Prostate gland (tissue), 2 donors: ENCODE data around the gene RIC8B. TPM values are rescaled to one million over a fixed set of nuclear protein-coding genes. Genes with fewer than 3 reads are reported as not detected.
A peak's percentile ranks its signal among the peaks of the same experiment; 100 is the strongest.

Experiments used
- DNase-seq: peaks from one replicate; pipeline ENCODE4 v3.0.0-alpha.2; 2019; ENCODE audit warnings: low spot score
- H3K27ac ChIP-seq, 2 donors: fragments of 200-600 bp; sonication (generic); 2 replicates each; pipeline ENCODE4 v1.5.1; 2017 to 2019
- H3K27me3 ChIP-seq: fragments of 200-600 bp; sonication (generic); replicated peaks from 2 replicates; pipeline ENCODE4 v1.5.1; 2019; ENCODE audit not compliant: insufficient read depth
- H3K36me3 ChIP-seq, 2 donors: fragments of 200-600 bp; sonication (generic); 1 replicate in 1 of 2; 2 replicates in 1 of 2; pipeline versions ENCODE4 v1.5.1 to v1.8.1; 2017 to 2019
- H3K4me1 ChIP-seq: fragments of 200-600 bp; sonication (generic); replicated peaks from 2 replicates; pipeline ENCODE4 v1.5.1; 2019
- H3K4me3 ChIP-seq, 2 donors: fragments of 200-600 bp; sonication (generic); 2 replicates each; pipeline ENCODE4 v1.5.1; 2017 to 2019
- H3K9me3 ChIP-seq: fragments of 200-600 bp; sonication (generic); 2 replicates; pipeline ENCODE4 v1.5.1; 2017
- POLR2A ChIP-seq: fragments of 450-650 bp; IDR thresholded peaks from one replicate; pipeline ENCODE4 v1.6.1; 2016; ENCODE audit warnings: antibody characterized with exemption, mild to moderate bottlenecking
- POLR2AphosphoS5 ChIP-seq: sonication (generic); formaldehyde crosslinking; IDR thresholded peaks from one replicate; pipeline ENCODE4 v1.6.1; 2017; ENCODE audit warnings: antibody characterized with exemption
- WGBS: methylation state at CpG from one replicate; pipeline ENCODE4 v1.1.5; 2018; 5-methylcytosine and 5-hydroxymethylcytosine counted together
- intact Hi-C: fragments of 100-400 bp; cut with DNase I; formaldehyde crosslinking; loops from one replicate; pipeline ENCODE4 v1.14.2; 2022
- total RNA-seq, 2 donors: library from RNA; depleted of rRNA; stranded (reverse); fragments of >200 nt; gene quantifications; one replicate each; pipeline ENCODE4 v1.1.0, GENCODE V29; 2016
- TF ChIP-seq, protein P1 (sequence below), 4 experiments: fragments of 200-600 bp in 2 of 4; fragments of 450-650 bp in 2 of 4; sonication (generic) in 2 of 4; IDR thresholded peaks; 1 replicate in 3 of 4; 2 replicates in 1 of 4; pipeline ENCODE4 v1.5.1; 2016 to 2019; ENCODE audit warnings: antibody characterized with exemption in 4 of 4, mild to moderate bottlenecking in 2 of 4, moderate library complexity in 2 of 4

Gene RIC8B
- total RNA-seq, 2 donors from 2014 or later = 9.2 to 12.4 TPM

DNA sequence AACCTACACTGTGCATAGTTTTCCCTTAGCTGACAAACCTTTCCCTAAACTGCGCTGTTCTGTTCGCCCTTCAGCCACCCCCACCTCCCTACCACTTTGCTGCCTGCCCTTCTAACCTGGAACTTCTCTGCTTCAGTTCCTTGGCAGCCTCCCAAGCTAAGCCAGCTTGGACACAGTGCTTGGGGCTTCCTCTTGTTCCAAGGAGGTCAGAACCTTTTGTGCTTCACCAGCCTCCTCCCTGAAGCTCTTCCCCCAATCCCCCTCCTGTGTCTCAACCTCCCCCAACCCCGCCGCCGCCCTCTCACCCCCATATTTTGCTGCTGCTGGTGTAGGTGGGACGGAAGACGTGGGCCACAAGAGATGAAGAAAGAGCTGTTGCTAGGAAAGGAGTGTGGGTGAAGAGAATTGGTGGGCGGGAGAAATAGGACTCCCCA is 8.1 kb upstream of the RIC8B start:
- no peak for DNase-seq
- WGBS = 48% methylated on average over 8 of the region's 8 CpGs
- H3K9me3 ChIP-seq = no peaks in the 10 kb centered on the region
- peak overlapping the region in 1 of 2 donors; percentile 24 for H3K27ac ChIP-seq
- no peaks in the 10 kb centered on the region for H3K36me3 ChIP-seq
- no peak overlapping the region for H3K4me3 ChIP-seq
- H3K27me3 ChIP-seq = no peaks in the 10 kb centered on the region
- intact Hi-C loops = no loop called here
- H3K4me1 ChIP-seq = no peaks in the 10 kb centered on the region
- TF ChIP-seq POLR2AphosphoS5 (no peak), POLR2A (no peak)
- TF ChIP-seq, protein P1, sequence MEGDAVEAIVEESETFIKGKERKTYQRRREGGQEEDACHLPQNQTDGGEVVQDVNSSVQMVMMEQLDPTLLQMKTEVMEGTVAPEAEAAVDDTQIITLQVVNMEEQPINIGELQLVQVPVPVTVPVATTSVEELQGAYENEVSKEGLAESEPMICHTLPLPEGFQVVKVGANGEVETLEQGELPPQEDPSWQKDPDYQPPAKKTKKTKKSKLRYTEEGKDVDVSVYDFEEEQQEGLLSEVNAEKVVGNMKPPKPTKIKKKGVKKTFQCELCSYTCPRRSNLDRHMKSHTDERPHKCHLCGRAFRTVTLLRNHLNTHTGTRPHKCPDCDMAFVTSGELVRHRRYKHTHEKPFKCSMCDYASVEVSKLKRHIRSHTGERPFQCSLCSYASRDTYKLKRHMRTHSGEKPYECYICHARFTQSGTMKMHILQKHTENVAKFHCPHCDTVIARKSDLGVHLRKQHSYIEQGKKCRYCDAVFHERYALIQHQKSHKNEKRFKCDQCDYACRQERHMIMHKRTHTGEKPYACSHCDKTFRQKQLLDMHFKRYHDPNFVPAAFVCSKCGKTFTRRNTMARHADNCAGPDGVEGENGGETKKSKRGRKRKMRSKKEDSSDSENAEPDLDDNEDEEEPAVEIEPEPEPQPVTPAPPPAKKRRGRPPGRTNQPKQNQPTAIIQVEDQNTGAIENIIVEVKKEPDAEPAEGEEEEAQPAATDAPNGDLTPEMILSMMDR (IDR thresholded peaks at IDR 0.05) = no peak

DNA sequence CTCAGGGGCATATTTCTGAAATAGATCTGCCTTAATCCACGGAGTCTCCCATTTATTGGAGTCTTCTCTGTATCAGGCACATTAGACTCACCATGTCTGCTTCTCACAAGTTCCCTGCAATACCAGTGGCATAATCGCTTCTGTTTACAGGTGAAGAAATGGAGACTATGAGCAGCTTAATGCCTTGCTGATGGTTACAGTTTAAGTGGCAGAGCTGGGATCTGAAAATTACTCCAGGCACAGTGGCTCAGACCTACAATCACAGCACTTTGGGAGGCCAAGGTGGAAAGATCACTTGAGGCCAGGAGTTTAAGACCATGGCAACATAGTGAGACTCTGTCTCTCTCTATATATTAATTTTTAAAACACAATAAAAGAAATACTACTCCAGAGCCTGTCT is 7.3 kb upstream of the RIC8B start:
- H3K36me3 ChIP-seq = no peaks in the 10 kb centered on the region
- H3K27ac ChIP-seq = no peak overlapping the region
- H3K27me3 ChIP-seq = no peaks in the 10 kb centered on the region
- H3K4me3 ChIP-seq = no peak overlapping the region
- intact Hi-C loops = no loop called here
- no peaks in the 10 kb centered on the region for H3K4me1 ChIP-seq
- no peak for DNase-seq
- H3K9me3 ChIP-seq = no peaks in the 10 kb centered on the region
- TF ChIP-seq POLR2AphosphoS5 (no peak), POLR2A (no peak)
- TF ChIP-seq, protein P1 (IDR thresholded peaks at IDR 0.05) = no peak
- 48% methylated on average over 2 of the region's 2 CpGs for WGBS

DNA sequence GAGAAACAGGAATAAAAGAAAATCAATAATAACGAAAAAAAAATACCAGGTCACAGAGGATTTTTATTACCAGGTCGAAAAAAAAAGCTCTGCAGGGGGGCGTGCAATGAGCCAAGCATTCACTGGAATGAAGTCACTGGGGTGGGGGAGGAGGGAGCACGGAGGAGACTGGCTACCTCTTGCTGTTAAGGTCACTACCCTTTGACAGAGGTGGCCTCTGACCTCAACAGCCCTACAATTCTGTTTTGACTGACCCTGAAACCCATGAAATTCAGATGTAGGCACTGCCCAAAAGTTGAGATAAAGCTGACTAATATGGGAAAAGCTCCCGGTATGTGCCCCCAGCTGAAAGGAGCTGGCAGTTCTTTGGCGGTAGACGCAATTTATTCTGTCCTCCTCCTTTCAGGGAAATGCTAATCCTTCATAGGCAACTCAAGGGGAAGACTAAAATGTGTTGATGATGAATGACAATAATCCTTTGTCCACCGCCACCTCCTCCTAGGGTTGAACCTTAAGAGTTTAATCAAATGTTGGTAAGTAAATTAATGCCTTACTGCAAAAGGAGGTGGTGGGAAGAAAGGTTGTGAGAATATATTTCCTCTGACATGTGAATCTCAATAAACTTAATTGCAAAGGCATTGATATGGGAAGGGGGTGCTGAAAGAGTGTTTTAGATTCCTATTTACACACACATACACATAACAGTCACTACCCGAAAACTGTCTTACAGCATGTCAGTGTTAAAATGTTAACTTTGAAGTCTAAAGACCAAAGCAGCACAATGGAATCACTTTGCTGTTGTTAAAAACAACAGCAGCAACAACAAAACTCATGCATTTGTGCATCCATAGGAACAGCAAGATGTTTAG is 6.3 kb upstream of the RIC8B start:
- no peak for DNase-seq
- Histone ChIP-seq H3K27me3 (no peaks in the 10 kb centered on the region), H3K36me3 (no peaks in the 10 kb centered on the region), H3K4me1 (no peaks in the 10 kb centered on the region), H3K27ac (no peak overlapping the region), H3K4me3 (no peak overlapping the region), H3K9me3 (no peaks in the 10 kb centered on the region)
- TF ChIP-seq POLR2A (no peak), POLR2AphosphoS5 (no peak)
- TF ChIP-seq, protein P1 (IDR thresholded peaks at IDR 0.05) = no peak
- WGBS = 59% methylated on average over 9 of the region's 9 CpGs
- intact Hi-C loops = no loop called here

DNA sequence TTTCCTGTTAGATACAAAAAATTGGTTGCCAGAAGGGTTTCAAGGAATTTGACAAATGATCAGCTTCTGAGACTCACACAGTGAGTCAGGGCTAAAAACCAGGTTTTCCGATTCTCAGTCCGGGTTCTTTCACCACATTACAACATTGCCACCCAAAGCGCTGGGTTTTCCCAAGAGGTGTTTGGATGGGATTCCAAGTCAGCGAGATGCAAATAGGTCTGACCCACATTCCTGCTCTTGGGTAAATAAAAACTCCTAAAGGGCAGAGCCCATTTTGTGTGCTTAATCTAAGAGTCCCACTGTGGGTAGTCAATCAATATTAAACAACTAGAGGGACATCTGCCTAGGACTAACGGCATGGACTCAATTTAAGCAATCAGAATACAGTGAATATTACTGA is 5.4 kb upstream of the RIC8B start:
- intact Hi-C loops = no loop called here
- 44% methylated on average over 5 of the region's 5 CpGs for WGBS

More for the DNA sequence above, 5.4 kb upstream of the RIC8B start:
- Histone ChIP-seq H3K27ac (no peak overlapping the region), H3K4me3 (no peak overlapping the region), H3K27me3 (no peaks in the 10 kb centered on the region), H3K4me1 (peaks cover 2% of the 10 kb centered on the region), H3K36me3 (no peaks in the 10 kb centered on the region), H3K9me3 (no peaks in the 10 kb centered on the region)
- TF ChIP-seq POLR2AphosphoS5 = no peak
- TF ChIP-seq, protein P1 (IDR thresholded peaks at IDR 0.05) = no peak
- no peak for TF ChIP-seq POLR2A
- DNase-seq = no peak
